ENCODE data around the gene ODAD4. TPM values are rescaled to one million over a fixed set of nuclear protein-coding genes. Genes with fewer than 3 reads are reported as not detected.
A peak's percentile ranks its signal among the peaks of the same experiment; 100 is the strongest.

The ODAD4 gene
- total RNA-seq, 6 experiments from 2014 or later, result 0.74 to 1.8 (median 0.97) TPM

GRCh38 chr17:41944943-41945342 is 14.5 kb downstream of the ODAD4 start:
- no peak overlapping the region for H3K4me3 Mint-ChIP-seq
- TF ChIP-seq CTCF (IDR thresholded peaks at IDR 0.05), result no peak
- no peak overlapping the region for H3K27ac Mint-ChIP-seq
- DNase-seq, result no peak
- no peaks in the 10 kb centered on the region for H3K4me1 Mint-ChIP-seq (ENCODE audit: low read depth)
- H3K27me3 Mint-ChIP-seq (ENCODE audit: insufficient read depth), result peaks cover 4% of the 10 kb centered on the region
- H3K36me3 Mint-ChIP-seq (ENCODE audit: low read depth), result no peaks in the 10 kb centered on the region
- H3K9me3 Mint-ChIP-seq, result no peaks in the 10 kb centered on the region

- Mint-ChIP-seq H3K9me3 (no peaks in the 10 kb centered on the region), H3K27ac (no peak overlapping the region), H3K27me3 (ENCODE audit: insufficient read depth) (no peaks in the 10 kb centered on the region; the same call in 1 of the 2 replicates), H3K36me3 (ENCODE audit: low read depth) (no peaks in the 10 kb centered on the region), H3K4me1 (ENCODE audit: low read depth) (no peaks in the 10 kb centered on the region), H3K4me3 (no peak overlapping the region)
- TF ChIP-seq CTCF (IDR thresholded peaks at IDR 0.05), result no peak
- no peak for DNase-seq
These were observed 18.5 kb downstream of the ODAD4 start for GRCh38 chr17:41948762-41949460.

GRCh38 chr17:41956522-41956921 is 26.1 kb downstream of the ODAD4 start:
- no peak overlapping the region for H3K4me3 Mint-ChIP-seq
- no peak overlapping the region for H3K27ac Mint-ChIP-seq
- H3K27me3 Mint-ChIP-seq (ENCODE audit: insufficient read depth), result no peaks in the 10 kb centered on the region; the same call in 1 of the 2 replicates
- H3K4me1 Mint-ChIP-seq (ENCODE audit: low read depth), result peaks cover 24% of the 10 kb centered on the region
- no peak for DNase-seq
- H3K36me3 Mint-ChIP-seq (ENCODE audit: low read depth), result no peaks in the 10 kb centered on the region
- H3K9me3 Mint-ChIP-seq, result no peaks in the 10 kb centered on the region
- no peak for TF ChIP-seq CTCF (IDR thresholded peaks at IDR 0.05)

- H3K27me3 Mint-ChIP-seq (ENCODE audit: insufficient read depth), result peaks cover 3% of the 10 kb centered on the region
- no peaks in the 10 kb centered on the region for H3K36me3 Mint-ChIP-seq (ENCODE audit: low read depth)
- peaks cover 24% of the 10 kb centered on the region for H3K4me1 Mint-ChIP-seq (ENCODE audit: low read depth)
- no peak for TF ChIP-seq CTCF (IDR thresholded peaks at IDR 0.05)
- H3K9me3 Mint-ChIP-seq, result no peaks in the 10 kb centered on the region
- H3K4me3 Mint-ChIP-seq, result no peak overlapping the region
- DNase-seq, result no peak
- H3K27ac Mint-ChIP-seq, result peak overlapping the region; percentile 26; the same call in 1 of the 2 replicates
These were observed 26.8 kb downstream of the ODAD4 start for GRCh38 chr17:41957031-41957868.

GRCh38 chr17:41957869-41958439 is 27.5 kb downstream of the ODAD4 start:
- Mint-ChIP-seq H3K4me1 (ENCODE audit: low read depth) (peaks cover 24% of the 10 kb centered on the region), H3K9me3 (no peaks in the 10 kb centered on the region), H3K4me3 (no peak overlapping the region)

More at GRCh38 chr17:41957869-41958439, 27.5 kb downstream of the ODAD4 start:
- Mint-ChIP-seq H3K36me3 (ENCODE audit: low read depth) (no peaks in the 10 kb centered on the region), H3K27ac (no peak overlapping the region), H3K27me3 (ENCODE audit: insufficient read depth) (peaks cover 3% of the 10 kb centered on the region)
- no peak for TF ChIP-seq CTCF (IDR thresholded peaks at IDR 0.05)
- DNase-seq, result no peak

All from HFFc6 (cell line).